Neuronal stem cell (in vitro differentiated cells): ENCODE measurements around the gene GABRB1.

Experiments
- DNase-seq: peaks from one replicate; pipeline ENCODE4 v3.0.0-alpha.2; 2013; ENCODE audit warnings: low spot score
- H2AFZ ChIP-seq: one replicate; pipeline ENCODE4 v1.6.1; 2013; ENCODE audit warnings: mild to moderate bottlenecking, low read length, inconsistent platforms
- H2AK5ac ChIP-seq: 2 replicates; pipeline ENCODE4 v1.6.1; 2013; ENCODE audit warnings: low read depth, mild to moderate bottlenecking, inconsistent platforms, low read length, moderate library complexity, mixed read lengths
- H2BK120ac ChIP-seq: 2 replicates; pipeline ENCODE4 v1.6.1; 2013; ENCODE audit warnings: low read depth, mild to moderate bottlenecking, inconsistent platforms, low read length, moderate library complexity, mixed read lengths
- H2BK12ac ChIP-seq: one replicate; pipeline ENCODE4 v1.6.1; 2013; ENCODE audit warnings: low read length, inconsistent platforms
- H2BK15ac ChIP-seq: 2 replicates; pipeline ENCODE4 v1.6.1; 2013; ENCODE audit warnings: mild to moderate bottlenecking, low read length, inconsistent platforms, mixed read lengths
- H2BK5ac ChIP-seq: one replicate; pipeline ENCODE4 v1.6.1; 2013; ENCODE audit warnings: inconsistent platforms, mild to moderate bottlenecking, low read length, moderate library complexity
- H3K14ac ChIP-seq: one replicate; pipeline ENCODE4 v1.6.1; 2013; ENCODE audit warnings: low read length, inconsistent platforms
- H3K18ac ChIP-seq: 2 replicates; pipeline ENCODE4 v1.6.1; 2013; ENCODE audit warnings: low read length, inconsistent platforms
- H3K23ac ChIP-seq: 2 replicates; pipeline ENCODE4 v1.6.1; 2013; ENCODE audit warnings: low read depth, mild to moderate bottlenecking, mixed read lengths, low read length, inconsistent platforms; ENCODE audit not compliant: poor library complexity
- H3K27ac ChIP-seq: replicated peaks from 3 replicates; pipeline ENCODE4 v1.5.1; 2013; ENCODE audit warnings: low read length, inconsistent platforms
- H3K27me3 ChIP-seq, 3 experiments: 2 replicates each; pipeline ENCODE4 v1.6.1; 2013; ENCODE audit warnings: low read length in 3 of 3, mild to moderate bottlenecking in 2 of 3, inconsistent platforms in 1 of 3, low read depth in 1 of 3, mixed read lengths in 1 of 3, moderate library complexity in 1 of 3; ENCODE audit not compliant: control insufficient read depth in 3 of 3, insufficient read depth in 3 of 3
- H3K36me3 ChIP-seq, 2 donors: replicated peaks in 1 of 2; 2 replicates each; pipeline ENCODE4 v1.6.1; 2013; ENCODE audit warnings: low read length in 2 of 2; ENCODE audit not compliant: control insufficient read depth in 2 of 2, insufficient read depth in 2 of 2
- H3K4ac ChIP-seq: 2 replicates; pipeline ENCODE4 v1.6.1; 2013; ENCODE audit warnings: inconsistent platforms, mild to moderate bottlenecking, low read length, moderate library complexity
- H3K4me1 ChIP-seq, 2 donors: 1 replicate in 1 of 2; 2 replicates in 1 of 2; pipeline ENCODE4 v1.6.1; 2013; ENCODE audit warnings: low read length in 2 of 2, low read depth in 1 of 2; ENCODE audit not compliant: control insufficient read depth in 2 of 2, insufficient read depth in 1 of 2
- H3K4me2 ChIP-seq: one replicate; pipeline ENCODE4 v1.6.1; 2013; ENCODE audit warnings: mild to moderate bottlenecking, low read length, inconsistent platforms; ENCODE audit not compliant: insufficient read depth, poor library complexity, severe bottlenecking
- H3K4me3 ChIP-seq, 2 donors: 2 replicates each; pipeline ENCODE4 v1.5.1; 2013; ENCODE audit warnings: low read length in 2 of 2, mild to moderate bottlenecking in 2 of 2, inconsistent platforms in 1 of 2, moderate library complexity in 1 of 2
- H3K79me1 ChIP-seq: one replicate; pipeline ENCODE4 v1.6.1; 2013; ENCODE audit warnings: low read depth, mild to moderate bottlenecking, inconsistent platforms, low read length, moderate library complexity
- H3K9ac ChIP-seq: one replicate; pipeline ENCODE4 v1.6.1; 2013; ENCODE audit warnings: mild to moderate bottlenecking, low read depth, low read length, inconsistent platforms; ENCODE audit not compliant: poor library complexity
- H3K9me3 ChIP-seq, 2 donors: replicated peaks in 1 of 2; 2 replicates each; pipeline versions ENCODE3 to v1.6.1; 2013; ENCODE audit warnings: low read length in 2 of 2, mild to moderate bottlenecking in 2 of 2, inconsistent platforms in 1 of 2, low read depth in 1 of 2, mixed read lengths in 1 of 2, moderate library complexity in 1 of 2; ENCODE audit not compliant: control insufficient read depth in 2 of 2, insufficient read depth in 1 of 2
- H4K8ac ChIP-seq: one replicate; pipeline ENCODE4 v1.6.1; 2013; ENCODE audit warnings: low read depth, mild to moderate bottlenecking, inconsistent platforms, low read length, moderate library complexity
- H4K91ac ChIP-seq: one replicate; pipeline ENCODE4 v1.6.1; 2013; ENCODE audit warnings: low read length, low read depth, mild to moderate bottlenecking, inconsistent platforms; ENCODE audit not compliant: poor library complexity
- WGBS, 2 donors: extraction: QIAGEN DNeasy Blood & Tissue Kit; methylation state at CpG; one replicate each; pipeline ENCODE4 v1.1.7; 2013; ENCODE audit warnings: missing lambda C conversion rate in 2 of 2, mixed read lengths in 1 of 2; ENCODE audit not compliant: insufficient read length in 2 of 2, insufficient replicate concordance in 1 of 2; ENCODE audit errors: extremely low coverage in 2 of 2; 5-methylcytosine and 5-hydroxymethylcytosine counted together

The GABRB1 gene

GRCh38 chr4:47135210-47135609, 103.8 kb downstream of the GABRB1 start:
- Histone ChIP-seq H2BK12ac (no peak overlapping the region), H3K23ac (no peak overlapping the region), H4K8ac (no peak overlapping the region), H3K18ac (no peak overlapping the region), H4K91ac (no peak overlapping the region), H3K36me3 (no peaks in the 10 kb centered on the region), H2BK5ac (no peak overlapping the region), H3K4ac (no peak overlapping the region), H3K9me3 (no peaks in the 10 kb centered on the region), H2AK5ac (no peak overlapping the region), H2AFZ (no peak overlapping the region), H3K27ac (no peak overlapping the region), H3K79me1 (no peaks in the 10 kb centered on the region), H2BK15ac (no peak overlapping the region), H3K4me1 (no peaks in the 10 kb centered on the region), H3K27me3 (no peaks in the 10 kb centered on the region), H3K14ac (no peak overlapping the region), H3K9ac (no peak overlapping the region), H3K4me2 (no peak overlapping the region), H3K4me3 (no peak overlapping the region), H2BK120ac (no peak overlapping the region)
- DNase-seq: no peak
- no CpG with 5 or more reads among the region's 4 CpGs for WGBS, 2 donors

- H3K4me1 ChIP-seq: no peaks in the 10 kb centered on the region
- H2BK15ac ChIP-seq: no peak overlapping the region
- H2BK120ac ChIP-seq: no peak overlapping the region
- H3K9ac ChIP-seq: no peak overlapping the region
- H2BK5ac ChIP-seq: no peak overlapping the region
- no peak overlapping the region for H3K4me2 ChIP-seq
- no peak overlapping the region for H3K4ac ChIP-seq
- H2AK5ac ChIP-seq: no peak overlapping the region
- no peak overlapping the region for H3K18ac ChIP-seq
- no peaks in the 10 kb centered on the region for H3K79me1 ChIP-seq
- WGBS, 2 donors: no CpG with 5 or more reads among the region's 3 CpGs
- no peaks in the 10 kb centered on the region for H3K36me3 ChIP-seq
- no peak overlapping the region for H4K91ac ChIP-seq
- H3K27me3 ChIP-seq: no peaks in the 10 kb centered on the region
- no peak overlapping the region for H2AFZ ChIP-seq
- no peak overlapping the region for H3K27ac ChIP-seq
- no peak overlapping the region for H2BK12ac ChIP-seq
- no peak overlapping the region for H3K14ac ChIP-seq
- no peaks in the 10 kb centered on the region for H3K9me3 ChIP-seq
- no peak overlapping the region for H3K4me3 ChIP-seq
- H3K23ac ChIP-seq: no peak overlapping the region
- H4K8ac ChIP-seq: no peak overlapping the region
- no peak for DNase-seq
These were observed 111.9 kb downstream of the GABRB1 start for GRCh38 chr4:47143261-47143660.

- Histone ChIP-seq H3K9me3 (no peaks in the 10 kb centered on the region), H3K27me3 (no peaks in the 10 kb centered on the region), H3K4me2 (no peak overlapping the region), H3K23ac (no peak overlapping the region), H2BK5ac (no peak overlapping the region), H3K4ac (no peak overlapping the region), H3K14ac (no peak overlapping the region), H3K9ac (no peak overlapping the region), H2AFZ (no peak overlapping the region), H3K18ac (no peak overlapping the region), H2BK120ac (no peak overlapping the region), H3K4me3 (no peak overlapping the region), H4K8ac (no peak overlapping the region), H4K91ac (no peak overlapping the region), H2AK5ac (no peak overlapping the region), H2BK15ac (no peak overlapping the region), H2BK12ac (no peak overlapping the region), H3K36me3 (no peaks in the 10 kb centered on the region), H3K79me1 (no peaks in the 10 kb centered on the region), H3K4me1 (no peaks in the 10 kb centered on the region), H3K27ac (no peak overlapping the region)
- WGBS, 2 donors: no CpG with 5 or more reads among the region's 4 CpGs
- no peak for DNase-seq
These were observed 114.3 kb downstream of the GABRB1 start for GRCh38 chr4:47145630-47146029.

- Histone ChIP-seq H3K18ac (no peak overlapping the region), H4K91ac (no peak overlapping the region), H2AFZ (peak overlapping the region; percentile 37), H3K4me3 (no peak overlapping the region), H3K9ac (no peak overlapping the region), H3K4ac (no peak overlapping the region), H3K14ac (no peak overlapping the region), H2BK5ac (no peak overlapping the region), H3K4me2 (no peak overlapping the region), H3K79me1 (peaks cover 1% of the 10 kb centered on the region), H2BK12ac (no peak overlapping the region), H3K27me3 (no peaks in the 10 kb centered on the region), H3K23ac (no peak overlapping the region), H2AK5ac (no peak overlapping the region), H3K27ac (no peak overlapping the region), H2BK15ac (no peak overlapping the region), H2BK120ac (no peak overlapping the region), H3K4me1 (peaks cover 0 to 2% of the 10 kb centered on the region in 2 donors), H3K9me3 (no peaks in the 10 kb centered on the region), H4K8ac (no peak overlapping the region), H3K36me3 (no peaks in the 10 kb centered on the region)
- DNase-seq: peak; percentile 4
- WGBS, 2 donors: no CpG with 5 or more reads among the region's 6 CpGs
These were observed 123.5 kb downstream of the GABRB1 start for GRCh38 chr4:47154816-47155370.
